KG1 (cell line): ENCODE results near the gene TIMM29.
"Not testable (repeated sequence)": the region's sequence is repeated elsewhere in the genome, so short reads cannot be mapped to it uniquely, and the experiment has no call there.

Source experiments
- DNase-seq: peaks from one replicate; lab custom pipeline; 2025; lab: John Stamatoyannopoulos, UW

The TIMM29 gene

GRCh38 chr19:10912619-10913018, 16.0 kb upstream of the TIMM29 start:
- no peak for DNase-seq

DNA sequence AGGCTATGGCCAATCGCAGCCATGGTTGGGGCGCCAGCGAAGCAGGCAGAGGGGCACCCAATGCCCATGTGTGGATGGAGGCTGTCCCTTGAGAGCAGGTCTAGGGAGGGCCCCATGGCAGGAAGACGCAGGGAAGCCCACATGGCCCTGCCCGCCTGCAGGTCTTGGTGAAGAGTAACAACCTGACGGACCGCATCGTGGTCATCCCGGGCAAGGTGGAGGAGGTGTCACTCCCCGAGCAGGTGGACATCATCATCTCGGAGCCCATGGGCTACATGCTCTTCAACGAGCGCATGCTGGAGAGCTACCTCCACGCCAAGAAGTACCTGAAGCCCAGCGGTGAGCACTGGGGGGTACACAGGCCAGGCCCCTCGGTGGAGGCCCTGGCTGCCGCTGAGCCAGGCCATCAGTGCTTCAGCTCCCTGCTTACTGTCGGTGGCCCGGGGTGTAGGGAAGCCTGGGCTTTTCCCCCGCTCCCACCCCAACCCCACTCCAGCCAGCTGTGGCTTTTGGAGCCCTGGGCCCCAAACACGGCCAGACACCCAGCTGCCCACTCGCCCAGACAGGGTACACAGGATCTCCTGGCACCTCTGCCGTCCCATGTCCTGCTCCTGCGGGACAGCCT, 14.8 kb upstream of the TIMM29 start:
- no peak for DNase-seq

GRCh38 chr19:10915130-10916091, 13.2 kb upstream of the TIMM29 start:
- DNase-seq: no peak

GRCh38 chr19:10916602-10917001, 12.0 kb upstream of the TIMM29 start:
- DNase-seq: no peak

GRCh38 chr19:10918359-10918758, 10.3 kb upstream of the TIMM29 start:
- DNase-seq: no peak

DNA sequence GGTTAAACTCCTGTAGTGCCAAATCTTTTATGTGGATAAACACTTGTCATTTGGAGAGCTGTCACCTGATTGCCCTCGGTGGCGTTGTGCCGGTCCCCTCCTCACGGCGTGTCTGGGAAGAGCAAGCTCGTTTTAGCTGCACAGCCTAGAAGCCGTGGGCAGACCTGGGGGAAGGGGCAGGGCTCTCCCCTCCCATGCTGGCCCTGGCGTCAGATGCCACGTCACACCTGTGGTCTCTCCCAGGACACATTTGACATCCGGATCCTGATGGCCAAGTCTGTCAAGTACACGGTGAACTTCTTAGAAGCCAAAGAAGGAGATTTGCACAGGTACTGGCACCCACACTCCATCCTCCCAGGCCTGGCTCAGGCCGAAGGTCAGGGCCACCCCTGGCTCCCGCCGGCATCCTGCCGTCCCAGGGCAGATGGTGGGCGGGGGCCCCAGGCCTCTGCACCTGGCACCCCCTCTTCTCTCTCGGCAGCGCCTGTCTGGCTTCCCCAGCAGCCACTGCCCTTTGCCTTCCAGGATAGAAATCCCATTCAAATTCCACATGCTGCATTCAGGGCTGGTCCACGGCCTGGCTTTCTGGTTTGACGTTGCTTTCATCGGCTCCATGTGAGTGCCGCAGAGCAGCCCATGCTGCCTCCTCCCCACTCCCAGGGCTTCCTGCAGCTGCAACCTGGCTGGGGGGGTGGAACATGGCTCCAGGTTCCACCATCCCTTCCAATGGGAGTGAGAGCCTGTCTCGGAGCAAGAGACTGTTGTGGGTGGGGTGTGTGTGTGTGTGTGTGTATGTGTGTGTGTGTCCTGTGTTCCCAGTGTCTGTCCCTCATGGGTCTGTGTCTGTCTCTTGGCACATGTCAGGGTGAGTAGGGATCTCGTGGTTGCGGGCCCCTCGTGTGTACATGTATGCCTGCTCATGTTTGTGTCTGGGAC, 9.0 kb upstream of the TIMM29 start:
- no peak for DNase-seq

DNA sequence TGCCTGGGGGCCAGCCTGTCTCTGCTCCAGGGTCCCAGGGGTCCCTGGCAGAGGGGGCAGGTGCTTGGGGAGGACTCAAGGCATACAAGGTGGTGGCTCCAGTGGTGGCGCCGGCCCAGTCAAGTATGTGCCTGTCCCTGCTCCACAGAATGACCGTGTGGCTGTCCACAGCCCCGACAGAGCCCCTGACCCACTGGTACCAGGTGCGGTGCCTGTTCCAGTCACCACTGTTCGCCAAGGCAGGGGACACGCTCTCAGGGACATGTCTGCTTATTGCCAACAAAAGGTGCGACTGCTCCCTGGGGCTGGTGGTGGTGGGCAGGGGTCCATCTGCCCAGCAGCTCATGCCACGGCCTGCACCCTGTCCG, 8.3 kb upstream of the TIMM29 start:
- DNase-seq: no peak

GRCh38 chr19:10920781-10921180, 7.8 kb upstream of the TIMM29 start:
- DNase-seq: no peak

- DNase-seq: no peak
Observed at GRCh38 chr19:10921199-10921909, 7.3 kb upstream of the TIMM29 start.

DNA sequence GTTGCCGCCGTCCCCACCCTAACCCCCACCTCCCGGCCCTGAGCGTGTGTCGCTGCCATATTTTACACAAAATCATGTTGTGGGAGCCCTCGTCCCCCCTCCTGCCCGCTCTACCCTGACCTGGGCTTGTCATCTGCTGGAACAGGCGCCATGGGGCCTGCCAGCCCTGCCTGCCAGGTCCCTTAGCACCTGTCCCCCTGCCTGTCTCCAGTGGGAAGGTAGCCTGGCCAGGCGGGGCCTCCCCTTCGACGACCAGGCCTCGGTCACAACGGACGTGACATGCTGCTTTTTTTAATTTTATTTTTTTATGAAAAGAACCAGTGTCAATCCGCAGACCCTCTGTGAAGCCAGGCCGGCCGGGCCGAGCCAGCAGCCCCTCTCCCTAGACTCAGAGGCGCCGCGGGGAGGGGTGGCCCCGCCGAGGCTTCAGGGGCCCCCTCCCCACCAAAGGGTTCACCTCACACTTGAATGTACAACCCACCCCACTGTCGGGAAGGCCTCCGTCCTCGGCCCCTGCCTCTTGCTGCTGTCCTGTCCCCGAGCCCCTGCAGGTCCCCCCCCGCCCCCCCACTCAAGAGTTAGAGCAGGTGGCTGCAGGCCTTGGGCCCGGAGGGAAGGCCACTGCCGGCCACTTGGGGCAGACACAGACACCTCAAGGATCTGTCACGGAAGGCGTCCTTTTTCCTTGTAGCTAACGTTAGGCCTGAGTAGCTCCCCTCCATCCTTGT, 6.5 kb upstream of the TIMM29 start:
- DNase-seq: no peak

- DNase-seq: no peak
Observed at GRCh38 chr19:10922638-10923014, 6.0 kb upstream of the TIMM29 start.

DNA sequence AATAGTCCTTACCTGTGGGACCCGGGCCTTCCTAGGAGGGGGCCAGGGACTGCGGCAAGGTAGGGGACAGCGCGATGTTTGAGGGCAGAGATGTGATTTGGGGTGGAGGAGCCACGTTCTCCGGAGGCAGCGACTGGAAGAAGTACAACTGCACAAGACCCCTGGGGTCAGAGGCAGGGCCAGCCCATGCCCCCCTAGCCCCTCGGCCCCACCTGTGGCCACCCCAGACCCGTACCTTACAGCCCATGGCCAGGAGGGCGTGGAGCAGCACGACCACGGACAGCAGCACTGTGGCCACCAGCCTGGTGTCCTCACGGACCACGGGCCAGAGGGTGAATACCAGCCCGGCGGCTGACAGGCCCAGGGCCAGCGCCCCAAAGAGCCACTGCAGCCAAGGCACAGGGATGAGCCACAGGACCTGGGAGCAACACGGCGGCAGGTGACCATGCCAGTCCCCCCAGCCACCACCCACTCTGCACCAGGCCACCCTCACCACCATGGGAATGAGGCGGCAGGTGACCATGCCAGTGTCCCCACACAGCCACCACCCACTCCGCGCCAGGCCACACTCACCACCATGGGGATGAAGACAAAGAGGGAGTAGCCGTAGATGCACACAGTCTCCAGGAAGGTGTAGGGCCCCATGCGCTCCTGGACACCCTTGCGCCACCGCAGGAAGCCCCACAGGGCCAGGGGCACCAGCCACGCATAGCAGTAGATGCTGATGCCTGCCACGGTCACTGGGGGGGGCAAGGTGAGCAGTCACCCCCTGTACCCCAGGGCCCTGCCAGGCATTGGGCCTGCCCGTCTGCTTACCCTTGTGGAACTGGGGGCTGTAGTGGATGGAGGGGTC, 5.1 kb upstream of the TIMM29 start:
- no peak for DNase-seq

DNA sequence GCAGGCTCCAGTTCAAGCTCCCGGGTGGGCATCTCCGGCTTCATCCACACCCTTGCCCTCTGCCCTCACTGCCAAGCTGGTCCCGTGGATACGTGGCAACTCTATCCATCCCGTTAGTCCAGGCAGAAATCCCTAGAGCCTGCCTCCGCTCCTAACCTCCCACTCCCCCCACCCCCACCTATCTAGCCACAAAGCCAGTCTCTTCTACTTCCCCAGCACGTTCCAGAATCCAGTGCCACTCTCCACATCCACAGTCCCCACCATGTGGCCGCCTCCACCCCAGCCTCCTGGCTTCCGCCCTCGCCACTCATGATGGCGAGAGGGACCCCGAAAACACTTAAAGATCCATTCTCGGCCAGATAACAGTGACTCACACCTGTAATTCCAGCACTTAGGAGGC, 4.0 kb upstream of the TIMM29 start:
- DNase-seq: no peak

- no peak for DNase-seq
Observed at GRCh38 chr19:10927730-10928562, 665 bp upstream of the TIMM29 start.

DNA sequence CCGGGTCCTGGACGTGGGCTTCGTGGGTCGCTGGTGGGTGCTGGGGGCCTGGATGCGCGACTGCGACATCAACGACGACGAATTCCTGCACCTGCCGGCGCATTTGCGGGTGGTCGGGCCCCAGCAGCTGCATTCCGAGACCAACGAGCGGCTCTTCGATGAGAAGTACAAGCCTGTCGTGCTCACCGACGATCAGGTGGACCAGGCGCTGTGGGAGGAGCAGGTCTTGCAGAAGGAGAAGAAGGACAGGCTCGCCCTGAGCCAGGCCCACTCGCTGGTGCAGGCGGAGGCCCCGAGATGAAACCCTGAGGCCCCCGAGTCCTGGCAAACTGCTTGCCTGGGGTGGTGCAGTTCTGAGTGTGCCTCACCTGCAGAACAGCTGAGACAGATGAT, 787 bp downstream of the TIMM29 start:
- DNase-seq: no peak

- no peak for DNase-seq
Observed at GRCh38 chr19:10935371-10936059, 6.9 kb downstream of the TIMM29 start.

- DNase-seq: peak; percentile 23
Observed at GRCh38 chr19:10936661-10937084, 8.1 kb downstream of the TIMM29 start.

- not testable (repeated sequence) for DNase-seq
Observed at GRCh38 chr19:10941649-10942048, 13.0 kb downstream of the TIMM29 start.

- DNase-seq: not testable (repeated sequence)
Observed at GRCh38 chr19:10943412-10943811, 14.8 kb downstream of the TIMM29 start.
